GM19395 (cell line): ENCODE results near the gene VSIG2.
"Not testable (repeated sequence)": the region's sequence is repeated elsewhere in the genome, so short reads cannot be mapped to it uniquely, and the experiment has no call there.

ENCODE experiments used
- ATAC-seq: cut with Tn5 transposase; IDR thresholded peaks from one replicate; pipeline ENCODE4 v1.9.1; 2021; ENCODE audit warnings: mild to moderate bottlenecking, moderate library complexity; ENCODE audit not compliant: unreplicated experiment

The VSIG2 gene, protein sequence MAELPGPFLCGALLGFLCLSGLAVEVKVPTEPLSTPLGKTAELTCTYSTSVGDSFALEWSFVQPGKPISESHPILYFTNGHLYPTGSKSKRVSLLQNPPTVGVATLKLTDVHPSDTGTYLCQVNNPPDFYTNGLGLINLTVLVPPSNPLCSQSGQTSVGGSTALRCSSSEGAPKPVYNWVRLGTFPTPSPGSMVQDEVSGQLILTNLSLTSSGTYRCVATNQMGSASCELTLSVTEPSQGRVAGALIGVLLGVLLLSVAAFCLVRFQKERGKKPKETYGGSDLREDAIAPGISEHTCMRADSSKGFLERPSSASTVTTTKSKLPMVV

DNA sequence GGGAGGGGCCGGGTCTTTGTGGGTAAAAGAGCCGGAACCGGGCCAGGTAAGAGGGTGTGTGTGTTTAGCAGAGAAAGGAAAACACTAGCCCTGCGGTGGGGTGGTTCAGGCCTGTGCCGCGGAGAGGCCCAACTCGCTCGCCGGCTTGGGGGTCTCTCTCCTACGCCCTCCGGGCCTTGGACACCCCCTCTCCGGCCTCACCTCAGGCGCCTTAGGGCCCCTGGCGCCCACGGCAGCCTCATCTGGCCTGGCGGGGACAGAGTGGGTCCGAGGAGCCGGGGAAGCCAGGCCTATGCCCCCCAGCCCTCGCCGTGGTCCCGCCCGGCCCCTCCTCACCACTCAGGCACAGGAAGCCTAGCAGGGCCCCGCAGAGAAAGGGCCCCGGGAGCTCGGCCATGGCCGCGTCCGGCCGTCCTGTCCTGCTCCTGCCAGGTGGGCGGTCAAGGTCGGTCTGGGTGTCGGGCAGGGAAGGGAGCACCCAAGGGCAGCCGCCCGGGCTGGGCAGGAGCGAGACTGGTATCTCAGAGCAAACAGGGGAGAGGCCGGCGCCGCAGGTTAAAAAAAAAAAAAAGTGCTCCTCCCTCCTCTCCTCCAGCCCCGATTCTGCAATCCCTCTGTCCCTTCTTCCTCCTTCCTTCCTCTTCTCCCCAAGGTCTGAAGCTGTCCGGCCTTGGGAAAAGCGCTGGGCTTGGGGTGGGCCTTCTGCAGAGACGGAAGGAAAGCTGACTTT lies at the start of gene VSIG2:
TSS of gene VSIG2 (minus strand) at position 515 of the 730 bp plus-strand sequence. CDS start at position 397, 118 bp downstream.
- no peak for ATAC-seq

DNA sequence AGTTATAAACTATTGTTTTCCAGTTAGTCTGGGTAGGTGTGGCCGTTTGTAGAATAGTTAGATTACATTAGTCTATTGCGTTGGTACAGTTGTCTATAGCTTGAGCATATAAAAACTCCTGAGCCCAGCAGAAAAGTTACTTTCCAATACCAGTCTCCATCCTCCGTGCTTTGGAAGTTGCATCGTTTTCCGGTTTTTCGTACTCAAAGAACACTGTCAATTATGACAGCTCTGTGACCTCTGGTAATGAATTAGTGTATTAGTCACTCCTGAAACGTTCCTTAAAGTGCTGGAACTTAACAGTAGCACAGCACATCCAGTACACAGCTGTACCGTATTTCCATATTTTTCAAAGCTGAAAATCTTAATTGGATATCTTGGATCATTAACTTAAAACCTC lies 49.0 kb upstream of the VSIG2 start:
- no peak for ATAC-seq

DNA sequence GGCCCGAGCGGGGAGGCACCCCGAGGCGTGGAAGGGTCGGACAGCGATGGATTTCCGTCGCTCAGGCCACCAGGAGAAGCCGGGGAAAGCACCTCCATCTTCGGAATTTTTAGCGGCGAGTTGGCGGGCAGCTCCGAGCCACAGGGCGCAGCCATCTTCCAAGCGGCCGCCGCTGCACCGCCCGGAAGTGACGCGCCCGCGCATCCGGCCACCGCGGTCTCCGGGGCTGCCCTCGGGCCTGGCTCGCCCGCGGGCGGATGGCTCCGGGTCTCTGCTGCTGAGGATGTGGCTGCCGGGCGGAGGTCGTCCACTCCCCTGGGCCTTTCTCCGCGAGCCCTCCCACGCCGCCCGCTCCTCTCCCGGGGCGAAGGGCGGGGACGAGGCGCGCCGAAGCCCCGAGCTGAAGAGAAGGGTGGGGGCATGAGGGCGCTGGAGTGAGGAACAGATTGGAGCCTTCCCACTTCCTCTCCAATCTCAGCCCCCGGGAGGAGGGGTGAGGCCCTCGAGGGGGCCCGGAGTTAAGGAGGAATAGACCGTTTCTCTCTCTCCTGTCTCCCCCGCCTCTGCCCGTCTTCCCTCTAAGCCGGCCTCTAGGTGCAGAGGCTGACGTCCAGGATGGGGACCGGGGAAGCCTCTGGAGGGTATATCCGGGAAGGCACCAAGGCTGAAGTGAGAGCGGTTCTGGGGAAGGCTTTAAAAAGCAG lies 48.3 kb upstream of the VSIG2 start, which contains the start of gene MSANTD2:
TSS of gene MSANTD2 (minus strand) at position 181 of the 704 bp plus-strand sequence. CDS start at position 155, 26 bp downstream.
- ATAC-seq: peak; percentile 87

DNA sequence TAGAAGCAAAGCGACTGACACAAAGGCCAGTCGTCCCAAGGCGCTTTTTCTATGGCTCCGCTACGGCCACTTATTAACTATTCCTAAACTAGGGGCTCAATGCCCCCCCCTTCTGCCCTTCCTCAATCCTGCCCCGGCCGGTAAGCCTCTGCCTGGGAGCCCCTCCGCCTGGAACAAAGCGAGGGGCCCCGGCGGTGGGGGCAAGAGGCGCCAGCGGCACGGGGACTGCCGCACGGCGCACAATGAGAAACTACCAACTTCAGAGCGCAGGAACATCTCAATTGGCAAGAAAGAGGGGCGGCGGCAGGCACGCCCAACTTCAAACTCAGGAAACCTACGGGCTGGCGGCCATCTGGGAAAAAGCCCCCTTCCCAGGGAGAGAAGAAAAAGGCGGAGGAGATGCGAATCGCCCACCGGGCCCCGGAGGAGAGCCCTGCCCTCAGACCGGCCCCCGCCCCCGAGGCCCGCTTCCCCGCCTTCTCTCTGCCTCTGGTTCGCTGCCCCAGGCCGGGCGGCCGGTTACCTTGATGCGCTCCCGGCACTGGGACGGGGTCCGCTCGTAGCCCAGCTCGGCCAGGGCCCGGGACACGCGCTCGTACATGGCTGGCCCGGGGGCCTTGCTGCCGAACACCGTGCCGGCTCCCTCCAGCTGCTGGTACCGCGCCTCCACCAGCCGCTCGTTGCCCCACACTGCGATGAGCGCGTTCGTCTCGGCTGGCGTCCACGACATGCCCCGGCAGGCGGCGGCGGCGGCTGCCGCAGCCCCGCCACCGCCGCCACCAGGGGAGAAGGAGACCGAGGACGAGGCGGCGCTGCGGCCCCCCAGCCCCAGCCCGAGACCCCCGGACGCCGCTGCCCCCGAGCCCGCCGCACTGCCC lies 47.5 kb upstream of the VSIG2 start:
- ATAC-seq: peak; percentile 47

DNA sequence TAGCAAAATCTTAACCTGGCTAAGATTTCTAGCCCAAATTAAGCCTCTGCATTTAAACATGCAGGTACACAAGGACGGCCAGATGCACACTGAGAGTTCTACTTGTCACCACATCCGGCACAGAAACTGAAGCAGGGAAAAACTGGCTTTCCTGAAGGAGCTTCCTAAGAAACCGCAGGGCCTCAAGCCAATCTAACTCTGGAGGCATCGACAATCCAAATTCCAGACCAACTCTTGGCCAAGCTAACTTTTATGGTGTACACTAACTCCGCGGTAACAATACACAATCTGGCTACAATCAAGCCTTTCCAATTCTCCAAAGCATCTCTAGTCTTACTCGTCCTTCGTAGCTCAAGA lies 46.9 kb upstream of the VSIG2 start:
- ATAC-seq: peak; percentile 36

DNA sequence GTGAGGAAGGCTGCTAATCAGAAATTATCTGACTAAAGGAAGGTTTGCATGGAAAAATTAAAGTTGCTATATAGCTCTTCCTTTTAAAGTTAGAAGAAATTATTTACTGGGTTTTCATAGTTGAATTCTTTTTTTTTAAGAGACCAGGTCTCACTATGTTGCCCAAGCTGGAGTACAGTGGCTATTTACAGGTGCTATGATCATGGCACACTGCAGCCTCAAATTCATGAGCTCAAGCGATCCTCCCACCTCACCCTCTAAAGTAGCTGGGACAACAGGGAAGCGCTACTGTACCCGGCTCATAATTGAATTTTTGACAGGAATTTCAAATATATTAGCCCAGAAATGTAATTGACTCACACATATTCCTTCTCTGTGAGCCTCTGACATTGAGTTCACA lies 44.3 kb upstream of the VSIG2 start:
- no peak for ATAC-seq

DNA sequence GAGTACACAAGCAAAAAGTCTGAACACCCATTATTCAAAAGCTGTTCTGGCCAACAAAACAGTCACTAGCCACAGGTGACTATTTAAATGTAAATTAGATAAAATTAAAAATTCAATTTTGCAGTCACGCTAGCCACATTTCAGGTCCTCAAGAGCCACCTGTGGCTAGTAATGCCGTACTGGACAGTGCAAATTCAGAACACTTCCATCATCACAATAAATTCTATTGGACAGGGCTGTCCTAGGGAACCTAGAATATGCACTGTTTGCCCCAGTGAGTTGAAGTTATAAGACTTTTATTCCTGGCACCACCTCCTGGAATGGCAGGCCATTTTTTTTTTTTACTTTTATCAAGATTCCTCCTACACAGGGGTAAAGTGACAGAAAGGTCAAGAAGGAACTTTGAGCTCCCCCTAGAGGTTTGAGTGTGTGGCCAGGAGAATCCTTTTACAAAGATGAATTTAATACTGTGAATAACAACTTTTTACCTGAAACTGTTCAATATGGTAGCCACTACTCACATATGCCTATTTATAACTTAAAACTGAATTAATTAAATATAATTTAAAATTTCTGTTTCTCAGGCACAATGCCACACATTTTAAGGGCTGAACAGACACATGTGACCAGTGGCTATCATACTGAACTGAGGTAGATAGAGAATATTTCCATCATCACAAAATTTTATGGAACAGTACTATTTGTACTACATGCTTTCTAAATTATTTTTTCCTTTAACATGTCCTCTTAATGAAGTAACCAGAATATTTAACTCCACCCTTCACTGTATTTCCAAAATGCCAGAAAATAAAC lies 41.6 kb upstream of the VSIG2 start:
- ATAC-seq: peak; percentile 65

DNA sequence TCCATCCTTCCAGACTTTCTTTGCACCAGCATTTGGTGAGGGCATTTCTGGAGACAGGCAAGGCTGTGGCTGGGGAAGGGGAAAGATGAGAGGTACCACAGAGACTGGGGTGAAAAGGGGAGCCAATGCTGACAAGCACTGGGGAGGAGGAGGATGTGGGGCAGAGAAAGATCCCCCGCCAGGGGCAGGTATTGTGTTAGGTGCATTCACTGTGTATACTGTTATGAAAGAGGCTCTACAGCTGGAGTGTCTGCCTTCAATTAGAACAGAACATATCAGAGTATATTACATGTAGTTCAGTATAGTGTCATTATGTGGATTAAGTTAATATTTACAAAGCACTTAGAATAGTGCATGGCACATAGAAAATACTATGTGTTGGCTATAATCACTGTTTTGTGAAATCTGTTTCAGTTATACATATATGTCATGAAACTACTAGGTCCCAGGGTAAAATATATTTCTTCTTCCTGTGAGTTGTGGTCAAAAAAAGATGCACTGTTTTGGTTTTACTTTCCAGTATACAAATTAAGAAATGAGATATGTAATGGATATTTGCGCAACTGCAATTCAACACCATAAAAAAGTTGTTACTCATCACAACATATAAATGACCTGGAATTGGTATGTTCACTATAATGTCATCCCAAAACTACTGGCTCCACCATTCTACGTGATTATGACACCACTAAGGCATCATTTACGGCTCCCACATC lies 39.7 kb upstream of the VSIG2 start:
- ATAC-seq: peak; percentile 79

DNA sequence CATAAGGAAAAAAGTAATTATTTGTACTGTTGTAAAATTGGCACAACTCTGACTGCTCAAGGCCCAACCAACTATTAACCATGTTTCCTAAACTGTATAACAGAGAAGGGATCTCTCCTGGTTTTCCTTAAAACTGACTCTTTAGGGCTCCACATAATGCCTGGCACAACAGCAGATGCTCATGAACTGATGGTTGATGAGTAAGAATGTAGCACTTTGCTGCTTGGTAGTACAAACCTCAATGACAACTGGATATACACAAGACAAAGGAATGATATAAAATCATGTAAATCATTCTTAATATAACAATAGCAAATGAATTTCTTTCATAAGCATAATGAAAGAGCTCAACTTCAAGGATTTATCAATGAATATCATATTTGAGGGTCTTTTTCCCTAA lies 36.5 kb upstream of the VSIG2 start:
- no peak for ATAC-seq

DNA sequence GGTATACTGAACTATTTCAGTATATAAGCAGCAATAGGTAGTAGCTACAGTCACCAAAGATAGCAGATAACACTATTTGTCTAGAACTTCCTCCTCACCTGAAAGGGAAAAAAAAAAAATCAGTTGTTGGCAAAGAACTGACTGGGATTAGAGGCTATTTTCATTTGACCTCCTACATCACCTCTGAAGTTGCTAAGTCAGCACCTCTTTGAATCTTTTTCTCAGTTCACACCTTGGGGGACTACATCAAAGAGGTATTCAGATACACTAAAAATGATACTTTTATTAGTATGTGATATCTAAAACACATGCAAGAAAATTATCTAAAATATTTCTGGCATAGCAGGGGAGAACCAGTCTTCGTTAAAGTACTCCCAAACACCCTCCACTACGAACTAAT lies 32.0 kb upstream of the VSIG2 start:
- no peak for ATAC-seq

DNA sequence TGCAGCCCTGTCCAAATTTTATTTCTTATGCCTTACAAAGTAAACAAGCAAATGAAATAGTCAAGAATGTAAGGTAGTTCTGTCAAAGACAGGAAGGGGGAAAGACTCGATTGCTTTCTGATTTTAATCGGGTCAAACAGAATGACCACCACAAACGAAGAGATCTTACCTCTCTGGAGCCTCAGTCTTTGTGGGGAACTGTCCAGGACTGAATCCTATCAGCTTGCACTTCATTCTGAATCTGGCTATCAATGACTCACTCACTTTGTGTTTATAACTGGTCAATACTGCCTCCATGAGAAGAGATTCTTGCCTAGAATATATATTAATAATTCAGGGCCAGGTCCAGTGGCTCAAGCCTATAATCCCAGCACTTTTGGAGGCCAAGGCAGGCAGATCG lies 30.9 kb upstream of the VSIG2 start:
- ATAC-seq: no peak

DNA sequence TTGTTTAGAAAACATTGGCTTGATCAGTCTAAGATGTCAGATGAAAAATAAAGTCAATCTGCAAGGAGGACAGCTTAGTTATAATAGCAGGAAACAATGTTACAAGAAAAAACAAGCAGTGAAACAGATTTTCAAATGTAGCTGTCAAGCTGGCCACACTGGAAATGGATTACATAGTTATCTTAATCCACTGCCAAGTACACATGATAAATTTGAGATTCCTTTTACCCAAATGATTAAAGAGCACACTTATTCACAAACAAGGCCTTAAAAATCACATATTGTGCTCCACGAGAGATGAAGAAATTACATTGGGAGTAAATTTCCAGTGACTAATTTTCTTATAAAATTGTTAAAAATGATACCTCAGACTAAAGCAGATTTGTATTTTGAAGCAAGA lies 27.5 kb upstream of the VSIG2 start:
- no peak for ATAC-seq

DNA sequence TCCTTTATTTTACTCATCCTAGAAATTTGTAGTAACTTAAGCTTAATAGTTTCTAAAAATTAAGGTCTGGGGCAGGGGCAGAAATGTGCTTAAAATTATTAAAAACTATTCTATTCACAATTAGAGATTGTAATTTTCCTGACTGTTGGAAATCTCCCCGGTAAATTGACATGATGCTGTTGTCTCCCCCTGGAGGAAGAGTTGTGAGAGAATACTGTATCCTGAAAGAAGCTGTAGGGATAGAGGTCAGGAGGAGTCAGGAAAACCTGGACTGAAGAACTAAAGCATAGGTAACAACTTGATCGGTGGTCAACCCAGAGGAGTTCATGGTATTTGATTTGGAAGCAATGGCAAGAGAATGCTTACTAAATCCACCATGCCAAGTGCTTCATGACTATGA lies 26.2 kb upstream of the VSIG2 start:
- no peak for ATAC-seq

DNA sequence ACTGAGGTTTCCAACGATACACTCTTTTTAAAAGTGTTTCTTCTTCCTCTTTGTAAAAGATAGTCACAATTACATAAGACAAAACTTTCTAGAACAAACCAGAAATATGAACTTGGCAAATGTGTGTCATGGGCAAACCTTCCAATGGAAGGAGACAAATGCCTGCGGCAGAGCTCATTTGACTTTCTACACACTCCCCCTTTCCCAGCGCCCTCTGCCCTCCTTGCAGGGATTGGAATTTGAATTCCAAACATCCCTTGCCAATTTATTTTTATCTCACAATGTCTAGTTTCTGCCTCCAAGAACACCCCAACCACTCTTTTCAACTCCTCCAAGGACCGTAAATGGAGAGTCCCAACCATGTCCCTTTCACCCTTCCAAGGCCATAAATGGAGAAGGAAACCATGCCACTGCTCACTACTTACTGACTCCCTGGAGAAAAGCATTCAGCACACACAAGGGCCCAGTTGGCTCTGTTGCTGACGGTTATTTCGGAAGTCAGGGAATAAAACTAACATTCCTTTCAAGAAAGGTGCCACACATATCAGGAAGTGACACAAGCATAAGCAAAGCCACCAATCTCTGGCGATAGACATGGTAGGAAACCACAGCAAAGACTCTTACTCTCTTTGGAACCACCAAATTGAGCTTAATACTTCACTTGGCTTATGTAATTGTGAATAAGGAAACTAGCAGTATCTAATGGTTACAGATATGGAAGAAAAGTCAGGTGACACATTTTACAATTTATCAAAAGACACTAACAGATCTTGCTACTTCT lies 25.0 kb upstream of the VSIG2 start:
- no peak for ATAC-seq

DNA sequence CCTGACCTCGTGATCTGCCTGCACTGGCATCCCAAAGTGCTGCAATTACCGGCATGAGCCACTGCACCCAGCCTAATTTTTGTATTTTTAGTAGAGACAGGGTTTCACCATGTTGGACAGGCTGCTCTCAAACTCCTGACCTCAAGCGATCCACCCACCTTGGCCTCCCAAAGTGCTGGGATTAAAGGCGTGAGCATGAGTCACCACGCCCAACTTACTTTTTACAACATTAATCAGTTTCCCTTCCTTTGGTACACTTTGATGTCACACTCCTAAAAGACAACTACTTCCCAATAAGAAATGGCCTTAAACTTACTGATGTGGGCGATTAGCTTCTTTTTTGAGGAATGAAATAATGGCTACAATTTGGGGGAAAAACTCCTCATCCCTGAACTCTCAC lies 18.9 kb upstream of the VSIG2 start:
- not testable (repeated sequence) for ATAC-seq

DNA sequence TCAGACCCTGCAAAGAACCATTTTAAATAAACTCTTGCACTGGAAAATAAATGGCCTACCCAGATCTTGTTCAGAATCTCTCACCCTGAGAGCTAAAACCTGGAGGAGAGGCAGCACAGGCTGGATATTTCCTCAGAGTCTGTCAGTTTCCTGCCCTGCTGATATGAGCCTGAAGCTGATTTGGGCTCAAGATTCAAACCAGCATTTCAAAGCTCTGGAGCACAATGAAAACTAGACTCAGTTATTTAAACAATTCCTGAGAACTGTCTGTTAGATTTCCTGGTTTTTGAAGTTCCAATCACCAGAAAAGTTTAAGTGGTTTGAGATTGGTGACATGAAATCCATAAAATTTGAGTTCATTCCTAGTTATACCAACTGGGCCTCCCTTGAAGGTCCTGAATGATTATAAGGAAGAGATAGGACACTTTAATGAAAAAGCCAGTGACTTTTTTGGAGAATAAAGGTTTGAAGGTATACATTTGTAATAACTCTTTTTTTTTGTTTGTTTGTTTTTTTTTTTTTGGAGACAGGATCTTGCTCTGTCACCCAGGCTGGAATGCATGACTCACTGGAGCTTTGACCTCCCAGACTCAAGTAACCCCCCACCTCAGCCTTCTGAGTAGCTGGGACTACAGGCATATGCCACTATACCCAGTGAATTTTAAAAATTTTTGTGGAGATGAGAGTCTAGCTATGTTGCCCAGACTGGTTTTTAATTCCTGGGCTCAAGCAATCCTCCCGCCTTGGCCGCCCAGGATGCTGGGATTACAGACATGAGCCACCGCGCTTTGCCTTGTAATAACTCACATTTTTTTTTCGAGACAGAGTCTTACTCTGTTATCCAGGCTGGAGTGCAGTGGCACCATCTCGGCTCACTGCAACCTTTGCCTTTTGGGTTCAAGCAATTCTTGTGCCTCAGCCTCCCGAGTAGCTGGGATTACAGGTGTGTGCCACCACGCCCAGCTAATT lies 18.0 kb upstream of the VSIG2 start:
- no peak for ATAC-seq

DNA sequence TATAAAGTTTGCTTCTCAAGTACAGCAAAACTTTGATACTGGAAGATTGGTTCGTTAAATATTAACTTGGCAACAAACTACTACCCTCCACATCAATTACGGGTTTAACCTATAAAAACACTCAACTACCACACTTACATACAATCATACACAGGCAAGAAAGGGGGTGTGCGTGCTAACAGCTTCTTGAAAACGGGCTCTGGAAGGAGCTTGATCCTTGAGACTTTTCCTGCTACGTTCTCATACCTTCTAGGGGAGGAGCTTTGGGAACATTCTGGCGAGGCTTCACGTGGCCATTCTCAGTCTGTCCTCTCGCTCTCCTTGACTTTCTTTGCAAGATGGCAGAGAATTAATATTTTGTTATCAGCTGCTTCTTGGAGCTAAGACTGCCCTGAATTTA lies 16.9 kb upstream of the VSIG2 start:
- no peak for ATAC-seq
